ENCODE results near the gene TCF7L1.

DNA sequence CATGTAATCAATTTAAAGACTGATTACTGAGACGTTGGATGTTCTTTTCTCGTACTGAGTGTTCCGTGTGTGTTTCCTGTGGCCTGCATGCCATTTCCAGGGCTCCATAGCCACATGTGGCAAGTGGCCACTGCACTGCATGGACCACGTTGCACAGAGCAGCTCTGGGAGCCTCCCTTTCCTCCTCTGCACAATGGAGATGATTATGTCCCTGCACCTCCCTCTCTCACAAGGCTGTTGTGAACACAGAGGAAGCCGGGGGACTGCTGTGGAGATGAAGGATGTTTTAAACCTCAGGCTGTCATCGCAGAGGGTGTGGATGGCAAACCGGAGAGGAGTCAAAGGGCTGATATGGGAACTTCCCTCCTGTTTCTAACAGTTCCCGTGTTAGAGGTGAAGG lies 106.9 kb downstream of the TCF7L1 start:
- TF ChIP-seq CTCF (IDR thresholded peaks at IDR 0.05) (no peak), POLR2A (IDR thresholded peaks at IDR 0.05) (no peak)
